OCI-LY7 (cell line): ENCODE data around the gene RNF111.

Source experiments
- CTCF ChIP-seq: fragments of 200-600 bp; sonication (generic); conservative IDR thresholded peaks from 2 replicates; pipeline ENCODE4 v1.5.1; 2014; ENCODE audit warnings: mild to moderate bottlenecking, antibody characterized with exemption, low read length, moderate library complexity, mixed read lengths
- EZH2phosphoT487 ChIP-seq: fragments of 200-600 bp; sonication (generic); IDR thresholded peaks from 2 replicates; pipeline ENCODE4 v1.6.1; 2018; ENCODE audit warnings: low read depth, borderline replicate concordance, mild to moderate bottlenecking, mixed run types, antibody characterized with exemption, low read length, moderate library complexity, mixed read lengths

- TF ChIP-seq CTCF, result no peak
- no peak for TF ChIP-seq EZH2phosphoT487
These were observed 38.7 kb downstream of the RNF111 start for GRCh38 chr15:59026207-59026606.
